ENCODE data around the gene SPATS2L. TPM values are rescaled to one million over a fixed set of nuclear protein-coding genes. Genes with fewer than 3 reads are reported as not detected.

SPATS2L gene
- total RNA-seq, 1 experiment from 2014 or later, result 47.3 TPM

- Histone ChIP-seq H3K9ac (ENCODE audit: extremely low read depth, insufficient read length, low read length) (no peak overlapping the region), H2BK120ac (ENCODE audit: low read depth, low read length, poor library complexity, severe bottlenecking) (no peak overlapping the region), H4K8ac (replicated peaks; ENCODE audit: insufficient read length, low read depth, low read length) (no peak overlapping the region), H2AK5ac (ENCODE audit: insufficient read length, low read length) (no peak overlapping the region), H2AFZ (ENCODE audit: low read length) (no peak overlapping the region), H3K18ac (ENCODE audit: insufficient read length, low read depth, low read length) (no peak overlapping the region), H2BK15ac (ENCODE audit: low read depth, low read length) (no peak overlapping the region), H3K27ac (ENCODE audit: insufficient read length, low read depth, low read length) (no peak overlapping the region), H3K4me1 (ENCODE audit: insufficient read depth, low read length) (peaks cover 4% of the 10 kb centered on the region; the same call in 1 of the 2 replicates), H3K23ac (ENCODE audit: insufficient read length, low read depth, low read length) (no peak overlapping the region), H3K79me1 (ENCODE audit: insufficient read depth, low read depth, low read length, poor library complexity, severe bottlenecking) (no peaks in the 10 kb centered on the region), H3K4me2 (ENCODE audit: insufficient read depth, insufficient read length, low read length) (no peak overlapping the region), H3K56ac (ENCODE audit: insufficient read length, low read depth, low read length) (no peak overlapping the region), H3K9me3 (ENCODE audit: control insufficient read depth, low read depth, low read length) (no peaks in the 10 kb centered on the region), H2BK12ac (ENCODE audit: insufficient read length, low read depth, low read length) (no peak overlapping the region), H2BK20ac (ENCODE audit: low read depth, low read length, poor library complexity, severe bottlenecking) (no peak overlapping the region), H3T11ph (ENCODE audit: low read length) (no peak overlapping the region), H3K27me3 (ENCODE audit: insufficient read depth, low read length) (no peaks in the 10 kb centered on the region), H3K14ac (ENCODE audit: insufficient read depth, low read length) (no peak overlapping the region), H2BK5ac (ENCODE audit: insufficient read length, low read length) (no peak overlapping the region), H3K79me2 (ENCODE audit: insufficient read depth, low read length) (no peaks in the 10 kb centered on the region; the same call in 1 of the 2 replicates), H4K91ac (ENCODE audit: insufficient read length, low read depth, low read length) (no peak overlapping the region), H4K20me1 (ENCODE audit: control insufficient read depth, insufficient read depth, insufficient read length) (no peaks in the 10 kb centered on the region), H3K23me2 (ENCODE audit: insufficient read length, low read depth, low read length, poor library complexity, severe bottlenecking) (no peaks in the 10 kb centered on the region), H4K5ac (ENCODE audit: insufficient read length, low read depth, low read length) (no peak overlapping the region), H3K4ac (ENCODE audit: low read depth, low read length) (no peak overlapping the region)
- no peak for DNase-seq
- H3K4me3 Mint-ChIP-seq, result no peak overlapping the region
- peaks cover 22 to 29% of the 10 kb centered on the region in 2 experiments for H3K4me1 Mint-ChIP-seq
- no peaks in the 10 kb centered on the region for H3K27me3 Mint-ChIP-seq (ENCODE audit: low read depth)
- no CpG with 5 or more reads among the region's 2 CpGs for WGBS (ENCODE audit: extremely low coverage, insufficient read length, low lambda C conversion rate)
- peaks cover 10 to 34% (median 16%) of the 10 kb centered on the region in 3 experiments; a peak in 6 of 7 replicates for H3K36me3 Mint-ChIP-seq (ENCODE audit: insufficient read depth in 1 of 3, low read depth in 3 of 3)
- TF ChIP-seq CTCF (conservative IDR thresholded peaks at IDR 0.05), result no peak
- H3K9me3 Mint-ChIP-seq, result no peaks in the 10 kb centered on the region
- H3K27ac Mint-ChIP-seq, result no peak overlapping the region
Measured at GRCh38 chr2:200422071-200422470, 115.6 kb downstream of the SPATS2L start.
